ENCODE results near the gene BOK.

DNA sequence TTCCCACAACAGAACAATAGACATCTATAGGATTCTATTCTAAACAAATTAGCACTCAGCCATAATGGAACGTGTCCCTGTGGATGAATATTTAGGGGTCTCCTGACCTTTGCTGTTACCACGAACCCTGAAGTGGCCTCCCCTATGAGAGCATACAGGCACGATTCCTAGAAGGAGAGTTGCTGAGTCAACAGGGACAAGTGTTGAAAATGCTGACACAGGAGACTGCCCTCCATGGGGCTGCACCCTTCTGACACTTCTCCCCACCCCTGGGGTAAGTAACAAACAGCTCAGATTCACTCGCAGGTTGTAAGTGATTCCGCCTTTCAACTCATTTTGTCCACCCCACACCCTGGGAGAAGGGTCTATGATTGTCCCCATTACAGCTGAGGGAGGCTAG lies 36.1 kb upstream of the BOK start:
- TF ChIP-seq, protein P1, sequence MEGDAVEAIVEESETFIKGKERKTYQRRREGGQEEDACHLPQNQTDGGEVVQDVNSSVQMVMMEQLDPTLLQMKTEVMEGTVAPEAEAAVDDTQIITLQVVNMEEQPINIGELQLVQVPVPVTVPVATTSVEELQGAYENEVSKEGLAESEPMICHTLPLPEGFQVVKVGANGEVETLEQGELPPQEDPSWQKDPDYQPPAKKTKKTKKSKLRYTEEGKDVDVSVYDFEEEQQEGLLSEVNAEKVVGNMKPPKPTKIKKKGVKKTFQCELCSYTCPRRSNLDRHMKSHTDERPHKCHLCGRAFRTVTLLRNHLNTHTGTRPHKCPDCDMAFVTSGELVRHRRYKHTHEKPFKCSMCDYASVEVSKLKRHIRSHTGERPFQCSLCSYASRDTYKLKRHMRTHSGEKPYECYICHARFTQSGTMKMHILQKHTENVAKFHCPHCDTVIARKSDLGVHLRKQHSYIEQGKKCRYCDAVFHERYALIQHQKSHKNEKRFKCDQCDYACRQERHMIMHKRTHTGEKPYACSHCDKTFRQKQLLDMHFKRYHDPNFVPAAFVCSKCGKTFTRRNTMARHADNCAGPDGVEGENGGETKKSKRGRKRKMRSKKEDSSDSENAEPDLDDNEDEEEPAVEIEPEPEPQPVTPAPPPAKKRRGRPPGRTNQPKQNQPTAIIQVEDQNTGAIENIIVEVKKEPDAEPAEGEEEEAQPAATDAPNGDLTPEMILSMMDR (conservative IDR thresholded peaks at IDR 0.05 in 1 of 2, IDR thresholded peaks at IDR 0.05 in 1 of 2; ENCODE audit: low read depth in 1 of 2, low read length in 2 of 2), result no peak
- no peak for TF ChIP-seq EZH2 (IDR thresholded peaks at IDR 0.05; ENCODE audit: low read length, missing control alignments)

Measured in fibroblast of lung (primary cell).